ENCODE data around the gene PRRC2C.

PRRC2C gene

DNA sequence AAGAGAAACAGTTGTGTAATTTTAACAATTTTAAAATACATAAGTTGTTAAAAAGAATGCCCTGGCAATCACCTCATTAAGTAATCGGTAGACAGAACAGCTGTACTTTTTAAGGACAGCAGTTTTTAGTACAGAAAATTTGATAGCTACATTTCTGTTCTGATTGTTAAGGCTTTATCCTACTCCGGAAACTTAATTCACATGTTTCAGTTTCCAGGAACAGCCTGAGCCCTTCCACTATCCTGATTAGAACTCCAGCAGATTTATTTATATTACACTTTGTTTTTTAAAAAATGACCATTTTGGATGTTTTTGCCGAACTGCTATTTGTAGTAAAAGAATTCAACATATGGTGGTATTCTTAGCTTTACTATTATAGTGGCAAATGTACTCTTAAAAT is 8.7 kb downstream of the PRRC2C start:
- TF ChIP-seq POLR2AphosphoS5 (IDR thresholded peaks at IDR 0.05; ENCODE audit: low read depth, low read length) (no peak), SIN3A (IDR thresholded peaks at IDR 0.05; ENCODE audit: borderline replicate concordance, insufficient read depth, low read length) (no peak), TAF1 (IDR thresholded peaks at IDR 0.05; ENCODE audit: borderline replicate concordance, insufficient read depth, low read length) (no peak), FOXP2 (optimal IDR thresholded peaks at IDR 0.05; ENCODE audit: borderline replicate concordance, extremely low read depth, extremely low read length, insufficient read depth) (no peak), REST (IDR thresholded peaks at IDR 0.05; ENCODE audit: insufficient read depth in 1 of 2, low read depth in 2 of 2, low read length in 2 of 2) (no peak)

DNA sequence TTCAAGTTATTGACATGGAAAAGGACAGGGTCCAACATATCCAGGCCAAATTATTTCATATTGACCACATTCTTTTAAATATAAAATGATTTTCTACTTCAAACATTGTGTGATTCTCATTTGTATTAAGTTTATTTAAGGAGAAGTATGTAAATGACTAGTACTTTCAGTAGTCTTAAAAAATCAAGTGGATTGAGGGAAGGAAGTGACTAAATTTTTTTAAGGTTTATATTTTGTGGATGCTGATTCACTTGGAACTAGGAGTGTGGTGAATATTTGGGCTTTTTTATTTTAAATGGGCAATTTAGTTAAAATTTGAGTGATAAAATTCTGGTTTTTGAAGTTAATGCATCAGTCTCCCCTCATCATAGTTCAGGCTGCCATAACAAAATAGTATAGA is 10.1 kb downstream of the PRRC2C start:
- TF ChIP-seq FOXP2 (optimal IDR thresholded peaks at IDR 0.05; ENCODE audit: borderline replicate concordance, extremely low read depth, extremely low read length, insufficient read depth) (no peak), SIN3A (IDR thresholded peaks at IDR 0.05; ENCODE audit: borderline replicate concordance, insufficient read depth, low read length) (no peak), POLR2AphosphoS5 (IDR thresholded peaks at IDR 0.05; ENCODE audit: low read depth, low read length) (no peak), TAF1 (IDR thresholded peaks at IDR 0.05; ENCODE audit: borderline replicate concordance, insufficient read depth, low read length) (no peak), REST (IDR thresholded peaks at IDR 0.05; ENCODE audit: insufficient read depth in 1 of 2, low read depth in 2 of 2, low read length in 2 of 2) (no peak)

- no peak for TF ChIP-seq REST (IDR thresholded peaks at IDR 0.05; ENCODE audit: insufficient read depth in 1 of 2, low read depth in 2 of 2, low read length in 2 of 2)
- no peak for TF ChIP-seq FOXP2 (optimal IDR thresholded peaks at IDR 0.05; ENCODE audit: borderline replicate concordance, extremely low read depth, extremely low read length, insufficient read depth)
- no peak for TF ChIP-seq SIN3A (IDR thresholded peaks at IDR 0.05; ENCODE audit: borderline replicate concordance, insufficient read depth, low read length)
- TF ChIP-seq TAF1 (IDR thresholded peaks at IDR 0.05; ENCODE audit: borderline replicate concordance, insufficient read depth, low read length), result no peak
- no peak for TF ChIP-seq POLR2AphosphoS5 (IDR thresholded peaks at IDR 0.05; ENCODE audit: low read depth, low read length)
These were observed 15.0 kb downstream of the PRRC2C start for GRCh38 chr1:171500304-171500703.

DNA sequence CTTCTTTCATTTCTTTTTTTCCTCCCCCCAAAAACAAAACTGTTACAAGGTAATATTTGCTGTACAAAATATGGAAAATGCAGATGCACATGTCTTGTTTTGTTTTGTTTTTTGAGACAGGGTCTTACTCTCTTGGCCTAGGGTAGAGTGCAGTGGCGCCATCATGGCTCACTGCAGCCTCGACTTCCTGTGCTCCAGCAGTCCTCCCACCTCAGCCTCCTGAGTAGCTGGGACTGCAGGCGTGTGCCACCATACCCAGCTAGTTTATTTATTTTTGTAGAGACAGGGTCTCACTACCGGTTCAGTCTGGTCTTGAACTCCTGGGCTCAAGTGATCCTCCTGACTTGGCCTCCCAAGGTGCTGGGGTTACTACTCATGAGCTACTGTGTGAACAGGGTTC is 15.5 kb downstream of the PRRC2C start:
- no peak for TF ChIP-seq REST (IDR thresholded peaks at IDR 0.05; ENCODE audit: insufficient read depth in 1 of 2, low read depth in 2 of 2, low read length in 2 of 2)
- no peak for TF ChIP-seq SIN3A (IDR thresholded peaks at IDR 0.05; ENCODE audit: borderline replicate concordance, insufficient read depth, low read length)
- TF ChIP-seq POLR2AphosphoS5 (IDR thresholded peaks at IDR 0.05; ENCODE audit: low read depth, low read length), result no peak
- no peak for TF ChIP-seq FOXP2 (optimal IDR thresholded peaks at IDR 0.05; ENCODE audit: borderline replicate concordance, extremely low read depth, extremely low read length, insufficient read depth)
- TF ChIP-seq TAF1 (IDR thresholded peaks at IDR 0.05; ENCODE audit: borderline replicate concordance, insufficient read depth, low read length), result no peak

All from PFSK-1 (cell line).